EH (cell line): ENCODE measurements around the gene TSHZ2.
"Not testable (repeated sequence)": the region's sequence is repeated elsewhere in the genome, so short reads cannot be mapped to it uniquely, and the experiment has no call there.

Experiments used
- DNase-seq: peaks from one replicate; pipeline ENCODE4 v3.0.0-alpha.2; 2015; ENCODE audit warnings: low read depth

TSHZ2 gene

GRCh38 chr20:53422039-53422438, 449.9 kb downstream of the TSHZ2 start:
- DNase-seq, result no peak

- DNase-seq, result no peak
These were observed 451.5 kb downstream of the TSHZ2 start for GRCh38 chr20:53423587-53424146.

GRCh38 chr20:53425481-53425880, 453.3 kb downstream of the TSHZ2 start:
- DNase-seq, result no peak

- no peak for DNase-seq
These were observed 453.8 kb downstream of the TSHZ2 start for GRCh38 chr20:53425941-53426340.

- DNase-seq, result no peak
These were observed 454.7 kb downstream of the TSHZ2 start for GRCh38 chr20:53426766-53427312.

- DNase-seq, result no peak
These were observed 455.8 kb downstream of the TSHZ2 start for GRCh38 chr20:53427951-53428350.

GRCh38 chr20:53428588-53428987, 456.4 kb downstream of the TSHZ2 start:
- DNase-seq, result no peak

- no peak for DNase-seq
These were observed 456.8 kb downstream of the TSHZ2 start for GRCh38 chr20:53428996-53429395.

- no peak for DNase-seq
These were observed 462.5 kb downstream of the TSHZ2 start for GRCh38 chr20:53434662-53435061.

- not testable (repeated sequence) for DNase-seq
These were observed 464.8 kb downstream of the TSHZ2 start for GRCh38 chr20:53436927-53437326.

GRCh38 chr20:53438368-53438767, 466.2 kb downstream of the TSHZ2 start:
- DNase-seq, result no peak

- no peak for DNase-seq
These were observed 466.9 kb downstream of the TSHZ2 start for GRCh38 chr20:53439046-53439445.

GRCh38 chr20:53439616-53440015, 467.5 kb downstream of the TSHZ2 start:
- DNase-seq, result no peak

GRCh38 chr20:53444401-53445149, 472.4 kb downstream of the TSHZ2 start:
- no peak for DNase-seq

GRCh38 chr20:53445321-53445731, 473.2 kb downstream of the TSHZ2 start:
- DNase-seq, result no peak

GRCh38 chr20:53445932-53446331, 473.8 kb downstream of the TSHZ2 start:
- no peak for DNase-seq

GRCh38 chr20:53447316-53447715, 475.2 kb downstream of the TSHZ2 start:
- DNase-seq, result no peak

- no peak for DNase-seq
These were observed 476.3 kb downstream of the TSHZ2 start for GRCh38 chr20:53448426-53448825.

GRCh38 chr20:53448875-53449274, 476.7 kb downstream of the TSHZ2 start:
- no peak for DNase-seq

- DNase-seq, result no peak
These were observed 480.9 kb downstream of the TSHZ2 start for GRCh38 chr20:53453076-53453475.

- no peak for DNase-seq
These were observed 482.6 kb downstream of the TSHZ2 start for GRCh38 chr20:53454675-53455276.

- DNase-seq, result no peak
These were observed 491.2 kb downstream of the TSHZ2 start for GRCh38 chr20:53463101-53463972.
